IMR-90 (cell line): Measurements from ENCODE around the gene TXNDC16. TPM values are rescaled to one million over a fixed set of nuclear protein-coding genes. Genes with fewer than 3 reads are reported as not detected.
A peak's percentile ranks its signal among the peaks of the same experiment; 100 is the strongest.

ENCODE experiments used
- ATAC-seq: fragments of 200-7000 bp; cut with Tn5 transposase; 2 replicates; pipeline ENCODE4 v1.9.1; 2020; ENCODE audit warnings: low read depth, mild to moderate bottlenecking, moderate library complexity
- BruUV-seq: library from RNA; stranded (reverse); fragments of 400-500 nt; replicated peaks from 2 replicates; lab custom pipeline; 2021; lab: Mats Ljungman, UMichigan
- CTCF ChIA-PET: fragments of 300-600 bp; formaldehyde crosslinking; extraction: SDS; loops from one replicate; lab custom pipeline; 2021; ENCODE audit warnings: antibody characterized with exemption; lab: Yijun Ruan, JAX
- POLR2A ChIA-PET: fragments of 300-600 bp; sonication (Branson Sonifier 250); formaldehyde crosslinking; loops from one replicate; lab custom pipeline; 2022; ENCODE audit warnings: antibody characterized with exemption; ENCODE audit not compliant: unreplicated experiment; lab: Charles Lee
- DNase-seq: peaks from one replicate; pipeline ENCODE4 v3.0.0; 2013
- H2AFZ ChIP-seq: replicated peaks from 2 replicates; pipeline ENCODE3; 2013; ENCODE audit warnings: low read length, mild to moderate bottlenecking; ENCODE audit not compliant: poor library complexity
- H2AK5ac ChIP-seq: 2 replicates; pipeline ENCODE4 v1.6.1; 2013; ENCODE audit warnings: low read depth, low read length, inconsistent platforms
- H2AK9ac ChIP-seq: replicated peaks from 2 replicates; pipeline ENCODE3; 2013; ENCODE audit warnings: mild to moderate bottlenecking, low read depth, low read length, moderate library complexity; ENCODE audit not compliant: poor library complexity
- H2BK120ac ChIP-seq: 2 replicates; pipeline ENCODE4 v1.6.1; 2013; ENCODE audit warnings: low read depth, low read length, inconsistent platforms
- H2BK15ac ChIP-seq: 3 replicates; pipeline ENCODE4 v1.6.1; 2013; ENCODE audit warnings: low read depth, low read length, inconsistent platforms
- H2BK20ac ChIP-seq: 2 replicates; pipeline ENCODE4 v1.6.1; 2013; ENCODE audit warnings: low read depth, mild to moderate bottlenecking, inconsistent platforms, low read length, moderate library complexity
- H2BK5ac ChIP-seq: 2 replicates; pipeline ENCODE4 v1.6.1; 2013; ENCODE audit warnings: mild to moderate bottlenecking, low read depth, low read length, inconsistent platforms; ENCODE audit not compliant: poor library complexity, severe bottlenecking
- H3K14ac ChIP-seq: replicated peaks from 2 replicates; pipeline ENCODE4 v1.6.1; 2013; ENCODE audit warnings: low read depth, low read length, inconsistent platforms
- H3K18ac ChIP-seq: 2 replicates; pipeline ENCODE4 v1.6.1; 2013; ENCODE audit warnings: low read depth, low read length, control low read depth
- H3K23ac ChIP-seq: 2 replicates; pipeline ENCODE4 v1.6.1; 2013; ENCODE audit warnings: low read depth, low read length, inconsistent platforms
- H3K27ac ChIP-seq: 2 replicates; pipeline ENCODE4 v1.5.1; 2013; ENCODE audit warnings: mild to moderate bottlenecking, control low read depth, low read length; ENCODE audit not compliant: insufficient read depth
- H3K27me3 ChIP-seq: 2 replicates; pipeline ENCODE4 v1.6.1; 2013; ENCODE audit warnings: low read length; ENCODE audit not compliant: control insufficient read depth, insufficient read depth
- H3K36me3 ChIP-seq: 2 replicates; pipeline ENCODE4 v1.6.1; 2013; ENCODE audit warnings: low read length, mixed read lengths; ENCODE audit not compliant: control insufficient read depth, insufficient read depth
- H3K4ac ChIP-seq: 2 replicates; pipeline ENCODE4 v1.6.1; 2013; ENCODE audit warnings: low read depth, low read length, inconsistent platforms
- H3K4me1 ChIP-seq: 2 replicates; pipeline ENCODE4 v1.6.1; 2013; ENCODE audit warnings: low read length, mixed read lengths; ENCODE audit not compliant: control insufficient read depth, insufficient read depth
- H3K4me2 ChIP-seq: 2 replicates; pipeline ENCODE4 v1.6.1; 2013; ENCODE audit warnings: low read depth, mild to moderate bottlenecking, control low read depth, low read length, moderate library complexity
- H3K4me3 ChIP-seq: 2 replicates; pipeline ENCODE4 v1.5.1; 2013; ENCODE audit warnings: low read depth, mild to moderate bottlenecking, control low read depth, low read length, moderate library complexity; ENCODE audit not compliant: insufficient read depth
- H3K56ac ChIP-seq: 2 replicates; pipeline ENCODE4 v1.6.1; 2013; ENCODE audit warnings: low read length, inconsistent platforms; ENCODE audit not compliant: insufficient read depth; ENCODE audit errors: extremely low read depth
- H3K79me1 ChIP-seq, 2 experiments: 2 replicates each; pipeline ENCODE4 v1.6.1; 2013; ENCODE audit warnings: low read length in 2 of 2, inconsistent platforms in 1 of 2, low read depth in 1 of 2
- H3K9ac ChIP-seq: 2 replicates; pipeline ENCODE4 v1.6.1; 2013; ENCODE audit warnings: low read depth, low read length, control low read depth
- H3K9me1 ChIP-seq: 2 replicates; pipeline ENCODE4 v1.6.1; 2013; ENCODE audit warnings: low read length, inconsistent platforms; ENCODE audit not compliant: insufficient read depth
- H3K9me3 ChIP-seq: 2 replicates; pipeline ENCODE4 v1.6.1; 2013; ENCODE audit warnings: low read length; ENCODE audit not compliant: control insufficient read depth, insufficient read depth
- H4K20me1 ChIP-seq: 2 replicates; pipeline ENCODE4 v1.6.1; 2013; ENCODE audit warnings: low read length, inconsistent platforms; ENCODE audit not compliant: insufficient read depth
- H4K5ac ChIP-seq: 2 replicates; pipeline ENCODE4 v1.6.1; 2013; ENCODE audit warnings: mild to moderate bottlenecking, low read depth, low read length, control low read depth
- H4K8ac ChIP-seq, 2 experiments: 2 replicates each; pipeline ENCODE4 v1.6.1; 2013; ENCODE audit warnings: low read depth in 2 of 2, low read length in 2 of 2, control low read depth in 1 of 2, inconsistent platforms in 1 of 2
- H4K91ac ChIP-seq: 2 replicates; pipeline ENCODE4 v1.6.1; 2013; ENCODE audit warnings: low read depth, low read length, inconsistent platforms; ENCODE audit not compliant: insufficient read depth
- CEBPB ChIP-seq: IDR thresholded peaks from 2 replicates; pipeline ENCODE4 v1.6.1; 2012; ENCODE audit warnings: low read depth, low read length, improper control_type of control experiment
- CHD1 ChIP-seq: IDR thresholded peaks from 2 replicates; pipeline ENCODE4 v1.6.1; 2012; ENCODE audit warnings: low read depth, low read length, improper control_type of control experiment
- ELK1 ChIP-seq: fragments of 150-350 bp; IDR thresholded peaks from 2 replicates; pipeline ENCODE4 v1.6.1; 2016; ENCODE audit warnings: low read depth, mild to moderate bottlenecking, low read length, moderate library complexity, borderline replicate concordance
- MAFK ChIP-seq: IDR thresholded peaks from 2 replicates; pipeline ENCODE4 v1.6.1; 2012; ENCODE audit warnings: low read depth, low read length, improper control_type of control experiment
- MXI1 ChIP-seq: IDR thresholded peaks from 2 replicates; pipeline ENCODE4 v1.6.1; 2012; ENCODE audit warnings: low read depth, mild to moderate bottlenecking, low read length, moderate library complexity, borderline replicate concordance
- NFE2L2 ChIP-seq: fragments of 150-350 bp; IDR thresholded peaks from 2 replicates; pipeline ENCODE4 v1.6.1; 2016; ENCODE audit warnings: low read depth, mild to moderate bottlenecking, low read length
- POLR2A ChIP-seq: IDR thresholded peaks from 2 replicates; pipeline ENCODE4 v1.6.1; 2012; ENCODE audit warnings: mild to moderate bottlenecking, low read depth, low read length
- RAD21 ChIP-seq: IDR thresholded peaks from 2 replicates; pipeline ENCODE4 v1.6.1; 2012; ENCODE audit warnings: low read length, improper control_type of control experiment
- SMC3 ChIP-seq: fragments of 150-350 bp; IDR thresholded peaks from 2 replicates; pipeline ENCODE4 v1.6.1; 2016; ENCODE audit warnings: low read depth, mild to moderate bottlenecking, antibody characterized with exemption, low read length, moderate library complexity
- USF2 ChIP-seq: fragments of 150-350 bp; IDR thresholded peaks from 2 replicates; pipeline ENCODE4 v1.6.1; 2017; ENCODE audit warnings: mild to moderate bottlenecking, antibody characterized with exemption, low read length, low read depth
- WGBS, 2 experiments: methylation state at CpG; one replicate each; pipeline versions ENCODE4 v1.1.5 to v1.1.7; 2013; ENCODE audit warnings: missing lambda C conversion rate in 2 of 2; ENCODE audit not compliant: insufficient read length in 1 of 2; ENCODE audit errors: extremely low coverage in 2 of 2; 5-methylcytosine and 5-hydroxymethylcytosine counted together
- dilution Hi-C: fragments of 300-500 bp; cut with HindIII; formaldehyde crosslinking; loops from one replicate; pipeline ENCODE4 v1.14.3; 2018; ENCODE audit warnings: low sequenced_read_pairs; ENCODE audit not compliant: unreplicated experiment
- in situ Hi-C: fragments of 300-500 bp; cut with MboI; formaldehyde crosslinking; loops from 3 replicates; pipeline ENCODE4 v1.14.3; 2019; ENCODE audit warnings: low sequenced_read_pairs, inconsistent platforms, mixed read lengths
- intact Hi-C: fragments of 100-400 bp; cut with micrococcal nuclease; formaldehyde crosslinking; loops from 2 replicates; pipeline ENCODE4 v1.10.0; 2022
- polyA plus RNA-seq, 3 experiments: library from polyadenylated mRNA; depleted of rRNA; stranded (reverse); fragments of >200 nt; gene quantifications; 2 replicates each; pipeline ENCODE4 v1.2.3, GENCODE V29; 2012; ENCODE audit warnings: low replicate concordance in 1 of 3
- total RNA-seq: library from RNA; depleted of rRNA; stranded (reverse); fragments of >200 nt; gene quantifications from 2 replicates; pipeline ENCODE4 v1.2.3, GENCODE V29; 2012
- TF ChIP-seq, protein P1 (sequence below): conservative IDR thresholded peaks from 2 replicates; pipeline ENCODE4 v1.5.1; 2012; ENCODE audit warnings: mild to moderate bottlenecking, low read depth, low read length, improper control_type of control experiment

Gene TXNDC16
- total and polyA plus RNA-seq, 2 of the 4 experiments (the other 2 are of a cell fraction): 1.4 TPM

- Histone ChIP-seq H3K56ac (no peak overlapping the region), H3K14ac (no peak overlapping the region), H2AFZ (no peak overlapping the region), H4K91ac (no peak overlapping the region), H3K23ac (no peak overlapping the region), H3K27ac (no peak overlapping the region; the same call in 1 of the 2 replicates), H3K4ac (no peak overlapping the region; the same call in 1 of the 2 replicates), H2AK5ac (peak overlapping the region; percentile 52; the same call in 1 of the 2 replicates), H2AK9ac (no peak overlapping the region), H3K9me1 (no peaks in the 10 kb centered on the region), H3K4me2 (no peak overlapping the region), H2BK20ac (no peak overlapping the region), H3K36me3 (no peaks in the 10 kb centered on the region), H4K8ac (no peak overlapping the region), H3K9me3 (no peaks in the 10 kb centered on the region), H3K79me1 (no peaks in the 10 kb centered on the region), H3K4me1 (no peaks in the 10 kb centered on the region), H3K4me3 (no peak overlapping the region), H3K27me3 (no peaks in the 10 kb centered on the region), H3K18ac (no peak overlapping the region), H2BK15ac (peak overlapping the region; percentile 68; the same call in 2 of the 3 replicates), H2BK5ac (no peak overlapping the region), H4K20me1 (no peaks in the 10 kb centered on the region), H2BK120ac (no peak overlapping the region), H3K9ac (no peak overlapping the region), H4K5ac (no peak overlapping the region)
- ATAC-seq (no peak), DNase-seq (no peak)
- in situ Hi-C loops (loop anchor here (5.0 kb wide), 1 partner anchor 170 kb away; no protein-coding TSS in a partner anchor), dilution Hi-C loops (no loop called here), intact Hi-C loops (loop anchor here (1.0 to 5.0 kb wide), 2 partner anchors 173 to 325 kb away; no protein-coding TSS in a partner anchor)
- no peak for TF ChIP-seq SMC3
- TF ChIP-seq CEBPB: no peak
- TF ChIP-seq RAD21: no peak
- no peak for TF ChIP-seq USF2
- no peak for TF ChIP-seq POLR2A
- TF ChIP-seq ELK1: no peak
- TF ChIP-seq MXI1: no peak
- no peak for TF ChIP-seq CHD1
- no peak for TF ChIP-seq MAFK
- TF ChIP-seq NFE2L2: no peak
- TF ChIP-seq, protein P1, sequence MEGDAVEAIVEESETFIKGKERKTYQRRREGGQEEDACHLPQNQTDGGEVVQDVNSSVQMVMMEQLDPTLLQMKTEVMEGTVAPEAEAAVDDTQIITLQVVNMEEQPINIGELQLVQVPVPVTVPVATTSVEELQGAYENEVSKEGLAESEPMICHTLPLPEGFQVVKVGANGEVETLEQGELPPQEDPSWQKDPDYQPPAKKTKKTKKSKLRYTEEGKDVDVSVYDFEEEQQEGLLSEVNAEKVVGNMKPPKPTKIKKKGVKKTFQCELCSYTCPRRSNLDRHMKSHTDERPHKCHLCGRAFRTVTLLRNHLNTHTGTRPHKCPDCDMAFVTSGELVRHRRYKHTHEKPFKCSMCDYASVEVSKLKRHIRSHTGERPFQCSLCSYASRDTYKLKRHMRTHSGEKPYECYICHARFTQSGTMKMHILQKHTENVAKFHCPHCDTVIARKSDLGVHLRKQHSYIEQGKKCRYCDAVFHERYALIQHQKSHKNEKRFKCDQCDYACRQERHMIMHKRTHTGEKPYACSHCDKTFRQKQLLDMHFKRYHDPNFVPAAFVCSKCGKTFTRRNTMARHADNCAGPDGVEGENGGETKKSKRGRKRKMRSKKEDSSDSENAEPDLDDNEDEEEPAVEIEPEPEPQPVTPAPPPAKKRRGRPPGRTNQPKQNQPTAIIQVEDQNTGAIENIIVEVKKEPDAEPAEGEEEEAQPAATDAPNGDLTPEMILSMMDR: no peak
- no CpG with 5 or more reads among the region's 6 CpGs for WGBS, 2 experiments
- CTCF ChIA-PET: no interaction called here
- no TSS peak for BruUV-seq
- POLR2A ChIA-PET: no interaction called here
Measured at GRCh38 chr14:52472728-52473127, 79.6 kb downstream of the TXNDC16 start.
